HFFc6 (cell line): ENCODE measurements around the gene KIAA0232. TPM values are rescaled to one million over a fixed set of nuclear protein-coding genes. Genes with fewer than 3 reads are reported as not detected.

Experiments used
- DNase-seq: peaks from one replicate; pipeline ENCODE4 v3.0.0-alpha.2; 2018
- H3K27ac Mint-ChIP-seq: 2 replicates; pipeline ENCODE4 v1.8.0; 2020; ENCODE audit warnings: mild to moderate bottlenecking, mixed read lengths
- H3K27me3 Mint-ChIP-seq: 2 replicates; pipeline ENCODE4 v1.8.0; 2021; ENCODE audit warnings: mild to moderate bottlenecking, moderate library complexity, mixed read lengths; ENCODE audit not compliant: insufficient read depth
- H3K36me3 Mint-ChIP-seq: 2 replicates; pipeline ENCODE4 v1.8.0; 2021; ENCODE audit warnings: low read depth, mixed read lengths
- H3K4me1 Mint-ChIP-seq: 2 replicates; pipeline ENCODE4 v1.8.0; 2020; ENCODE audit warnings: low read depth, mixed read lengths
- H3K4me3 Mint-ChIP-seq: 2 replicates; pipeline ENCODE4 v1.8.0; 2020; ENCODE audit warnings: mild to moderate bottlenecking, moderate library complexity, mixed read lengths
- H3K9me3 Mint-ChIP-seq: 2 replicates; pipeline ENCODE4 v1.8.0; 2020; ENCODE audit warnings: mild to moderate bottlenecking, mixed read lengths
- total RNA-seq, 6 experiments: library from RNA; stranded (reverse); fragmentation: NEBNext Ultra II Directional; extraction: Animal tissue kit (Norgen Biotek cat#: 25700); gene quantifications; 2 replicates in 1 of 6; 3 replicates in 5 of 6; pipeline ENCODE4 v1.2.3, GENCODE V29; 2021
- TF ChIP-seq, protein P1 (sequence below): fragments of 200-600 bp; sonication (generic); IDR thresholded peaks from 2 replicates; pipeline ENCODE4 v1.5.0; 2021; ENCODE audit warnings: antibody characterized with exemption, mild to moderate bottlenecking

The KIAA0232 gene
- total RNA-seq, 6 experiments from 2014 or later: 15.2 to 21.2 (median 19.0) TPM

DNA sequence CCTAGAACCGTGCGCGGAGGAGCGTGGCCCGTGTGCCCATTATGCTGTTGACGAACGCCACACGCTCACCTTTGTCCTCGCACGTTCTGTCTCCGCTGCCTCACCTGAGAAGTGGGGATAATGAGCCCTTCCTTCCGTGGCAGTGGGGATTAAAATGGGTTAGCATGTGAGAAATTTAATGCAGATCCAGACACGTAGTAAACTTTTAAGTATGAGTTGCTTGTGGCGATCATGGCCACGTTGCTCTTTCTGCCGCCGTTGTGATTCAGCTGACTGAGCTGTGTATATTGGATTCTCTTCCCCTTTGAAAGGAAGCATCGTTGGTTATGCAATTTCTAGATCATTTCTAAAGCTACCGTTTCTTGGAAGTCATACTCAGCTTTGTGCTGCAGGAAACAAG lies 143.6 kb downstream of the KIAA0232 start:
- peaks cover 1% of the 10 kb centered on the region for H3K27me3 Mint-ChIP-seq
- H3K4me3 Mint-ChIP-seq: no peak overlapping the region
- H3K27ac Mint-ChIP-seq: no peak overlapping the region
- TF ChIP-seq, protein P1, sequence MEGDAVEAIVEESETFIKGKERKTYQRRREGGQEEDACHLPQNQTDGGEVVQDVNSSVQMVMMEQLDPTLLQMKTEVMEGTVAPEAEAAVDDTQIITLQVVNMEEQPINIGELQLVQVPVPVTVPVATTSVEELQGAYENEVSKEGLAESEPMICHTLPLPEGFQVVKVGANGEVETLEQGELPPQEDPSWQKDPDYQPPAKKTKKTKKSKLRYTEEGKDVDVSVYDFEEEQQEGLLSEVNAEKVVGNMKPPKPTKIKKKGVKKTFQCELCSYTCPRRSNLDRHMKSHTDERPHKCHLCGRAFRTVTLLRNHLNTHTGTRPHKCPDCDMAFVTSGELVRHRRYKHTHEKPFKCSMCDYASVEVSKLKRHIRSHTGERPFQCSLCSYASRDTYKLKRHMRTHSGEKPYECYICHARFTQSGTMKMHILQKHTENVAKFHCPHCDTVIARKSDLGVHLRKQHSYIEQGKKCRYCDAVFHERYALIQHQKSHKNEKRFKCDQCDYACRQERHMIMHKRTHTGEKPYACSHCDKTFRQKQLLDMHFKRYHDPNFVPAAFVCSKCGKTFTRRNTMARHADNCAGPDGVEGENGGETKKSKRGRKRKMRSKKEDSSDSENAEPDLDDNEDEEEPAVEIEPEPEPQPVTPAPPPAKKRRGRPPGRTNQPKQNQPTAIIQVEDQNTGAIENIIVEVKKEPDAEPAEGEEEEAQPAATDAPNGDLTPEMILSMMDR: no peak
- H3K9me3 Mint-ChIP-seq: no peaks in the 10 kb centered on the region
- DNase-seq: no peak
- peaks cover 7% of the 10 kb centered on the region for H3K4me1 Mint-ChIP-seq
- H3K36me3 Mint-ChIP-seq: peaks cover 11% of the 10 kb centered on the region; the same call in 1 of the 2 replicates

DNA sequence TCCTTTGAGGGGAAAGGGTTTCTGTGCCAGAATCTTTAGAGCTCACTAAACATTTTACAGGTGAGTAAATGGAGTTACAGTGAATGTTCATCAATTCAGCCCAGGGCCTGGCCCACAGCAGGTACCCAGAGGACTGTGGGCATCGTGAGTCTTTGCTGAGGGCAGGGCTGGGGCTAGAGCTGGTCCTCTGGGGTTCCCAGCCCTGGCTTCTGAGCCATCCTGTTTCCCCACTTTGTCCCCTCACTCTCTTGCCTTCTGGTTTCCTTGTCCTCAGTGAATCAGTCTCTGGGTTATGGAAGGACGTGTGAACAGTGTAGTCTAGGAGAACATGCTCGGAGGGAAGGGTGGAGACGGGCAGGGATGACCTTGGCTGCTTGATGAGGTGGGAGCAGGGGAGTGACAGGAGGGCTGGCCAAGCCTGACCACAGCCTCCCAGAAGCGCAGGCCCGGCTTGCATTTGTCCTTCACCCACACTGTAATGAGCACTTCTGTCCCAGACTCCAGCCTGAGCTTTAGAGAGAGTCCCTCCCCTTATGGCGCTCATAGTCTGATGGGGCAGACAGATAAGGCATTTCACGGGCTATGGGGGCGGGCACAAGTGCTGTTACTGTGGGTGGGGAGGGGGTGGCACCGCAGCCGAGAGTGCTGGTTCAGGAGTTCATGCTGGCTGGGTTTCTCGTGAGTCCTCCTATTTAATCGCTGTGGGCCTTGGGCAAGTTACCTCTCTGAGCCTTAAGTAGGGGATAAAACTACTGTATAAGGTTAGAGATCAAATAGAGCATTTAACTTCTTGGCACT lies 144.4 kb downstream of the KIAA0232 start:
- Mint-ChIP-seq H3K4me3 (no peak overlapping the region; the same call in 1 of the 2 replicates), H3K36me3 (peaks cover 15% of the 10 kb centered on the region), H3K4me1 (peaks cover 7% of the 10 kb centered on the region), H3K9me3 (no peaks in the 10 kb centered on the region), H3K27ac (no peak overlapping the region), H3K27me3 (peaks cover 1% of the 10 kb centered on the region)
- TF ChIP-seq, protein P1: no peak
- no peak for DNase-seq

DNA sequence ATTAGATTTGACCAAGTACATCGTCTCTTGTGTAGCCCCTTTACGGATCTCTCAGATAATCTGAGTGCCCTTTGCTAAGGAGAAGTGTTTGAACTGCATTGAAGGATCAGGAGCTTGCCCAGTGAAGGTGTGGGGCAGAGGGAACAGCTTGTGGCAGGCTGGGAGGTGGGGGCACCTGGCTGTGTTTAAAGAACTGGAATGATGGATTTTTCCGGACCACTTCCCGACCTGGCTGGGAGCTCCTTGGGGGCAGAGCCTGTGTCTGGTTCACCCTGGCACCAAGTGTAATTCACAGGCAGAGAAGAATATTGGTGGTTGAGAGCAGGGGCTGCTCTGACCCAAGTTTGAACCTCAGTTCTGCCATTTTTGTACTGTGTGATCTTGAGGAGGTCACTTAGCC lies 145.6 kb downstream of the KIAA0232 start:
- H3K4me1 Mint-ChIP-seq: peaks cover 7% of the 10 kb centered on the region
- H3K36me3 Mint-ChIP-seq: peaks cover 15% of the 10 kb centered on the region
- TF ChIP-seq, protein P1: no peak
- H3K9me3 Mint-ChIP-seq: no peaks in the 10 kb centered on the region
- H3K4me3 Mint-ChIP-seq: no peak overlapping the region
- DNase-seq: no peak
- peaks cover 1% of the 10 kb centered on the region for H3K27me3 Mint-ChIP-seq
- H3K27ac Mint-ChIP-seq: no peak overlapping the region

DNA sequence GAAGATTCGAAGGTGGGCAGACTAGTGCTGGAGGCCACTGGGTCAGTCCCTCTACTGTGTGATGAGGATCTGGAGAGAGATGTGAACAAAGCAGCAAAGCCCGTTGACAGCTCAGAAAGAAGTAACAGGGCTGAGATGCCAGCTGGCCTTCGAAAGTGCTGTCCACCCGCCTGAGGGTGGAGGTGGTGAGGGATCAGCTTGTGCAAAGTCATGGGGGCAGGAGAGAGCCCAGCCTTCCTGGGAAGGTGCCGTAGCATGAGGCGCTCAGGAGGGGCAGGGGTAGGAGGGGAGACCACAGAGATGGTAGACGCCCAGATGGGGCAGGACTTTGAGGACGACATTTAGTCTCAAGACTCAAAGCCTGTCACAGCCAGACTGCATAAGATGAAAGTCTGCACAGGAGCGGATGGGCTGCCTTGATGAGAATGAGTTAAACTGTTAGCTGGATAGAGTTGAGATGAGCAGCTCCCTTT lies 146.8 kb downstream of the KIAA0232 start:
- H3K27me3 Mint-ChIP-seq: peaks cover 1% of the 10 kb centered on the region
- H3K4me1 Mint-ChIP-seq: peaks cover 7% of the 10 kb centered on the region
- no peak overlapping the region for H3K4me3 Mint-ChIP-seq
- DNase-seq: no peak
- TF ChIP-seq, protein P1: no peak
- H3K27ac Mint-ChIP-seq: no peak overlapping the region
- peaks cover 24% of the 10 kb centered on the region for H3K36me3 Mint-ChIP-seq
- no peaks in the 10 kb centered on the region for H3K9me3 Mint-ChIP-seq

DNA sequence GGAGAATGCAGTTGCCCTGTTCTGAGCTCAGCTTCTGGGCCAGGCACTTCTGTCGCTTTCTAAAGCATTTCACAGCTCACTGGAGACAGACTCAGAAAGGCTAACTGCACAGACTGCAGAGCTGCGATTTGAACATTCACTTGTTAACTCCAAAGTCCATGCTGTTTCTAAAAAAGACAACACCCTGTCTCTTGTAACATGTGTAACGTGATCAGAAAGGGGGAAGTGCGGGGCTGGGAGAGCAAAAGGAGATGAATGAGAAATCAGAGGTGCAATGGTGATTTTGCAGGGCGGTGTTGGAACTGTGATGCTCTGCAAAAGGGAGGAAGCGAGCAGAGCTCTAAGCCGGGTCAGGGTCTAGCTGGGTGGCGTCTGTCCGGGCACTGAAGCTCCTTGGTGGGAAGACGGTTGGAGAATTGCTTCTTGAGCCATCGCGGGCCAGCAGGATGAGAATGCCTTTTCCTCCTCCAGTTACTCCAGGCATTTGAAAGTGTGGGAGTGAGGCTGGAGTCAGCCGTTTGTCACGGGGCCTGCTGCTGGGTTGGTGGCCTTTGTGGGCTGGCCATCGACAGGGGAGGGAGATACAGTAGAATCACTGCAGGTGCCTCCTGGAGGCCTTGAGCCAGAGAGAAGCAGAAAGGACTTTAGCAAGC lies 147.4 kb downstream of the KIAA0232 start:
- no peak for DNase-seq
- no peak overlapping the region for H3K27ac Mint-ChIP-seq
- H3K4me3 Mint-ChIP-seq: no peak overlapping the region
- H3K9me3 Mint-ChIP-seq: no peaks in the 10 kb centered on the region
- peaks cover 24% of the 10 kb centered on the region for H3K36me3 Mint-ChIP-seq
- H3K27me3 Mint-ChIP-seq: peaks cover 1% of the 10 kb centered on the region
- TF ChIP-seq, protein P1: no peak
- H3K4me1 Mint-ChIP-seq: peaks cover 7% of the 10 kb centered on the region
